A673 (cell line): ENCODE results near the gene NTSR2. TPM values are rescaled to one million over a fixed set of nuclear protein-coding genes. Genes with fewer than 3 reads are reported as not detected.

Experiments used
- BruUV-seq: library from RNA; stranded (reverse); fragments of 400-500 nt; replicated peaks from 2 replicates; lab custom pipeline; 2021; lab: Mats Ljungman, UMichigan
- CTCF ChIA-PET: fragments of 300-600 bp; sonication (Branson Sonifier 250); formaldehyde crosslinking; loops from one replicate; lab custom pipeline; 2022; ENCODE audit warnings: antibody characterized with exemption; lab: Charles Lee
- POLR2A ChIA-PET: fragments of 300-600 bp; sonication (Branson Sonifier 250); formaldehyde crosslinking; loops from one replicate; lab custom pipeline; 2022; ENCODE audit warnings: antibody characterized with exemption; ENCODE audit not compliant: low non-redundant PET; lab: Charles Lee
- DNase-seq: peaks from one replicate; pipeline ENCODE4 v3.0.0-alpha.2; 2015; ENCODE audit warnings: low spot score
- H3K27ac ChIP-seq: fragments of 200-600 bp; sonication (generic); 2 replicates; pipeline ENCODE4 v1.5.1; 2016; ENCODE audit warnings: mixed run types, low read depth, mild to moderate bottlenecking, mixed read lengths, antibody characterized with exemption, low read length; ENCODE audit not compliant: poor library complexity, severe bottlenecking
- H3K27me3 ChIP-seq: fragments of 200-600 bp; sonication (generic); replicated peaks from 2 replicates; pipeline ENCODE4 v1.6.1; 2017; ENCODE audit warnings: mixed run types, low read depth, mild to moderate bottlenecking, mixed read lengths, antibody characterized with exemption, low read length; ENCODE audit not compliant: insufficient read depth, poor library complexity
- H3K36me3 ChIP-seq: fragments of 200-600 bp; sonication (generic); 2 replicates; pipeline ENCODE4 v1.6.1; 2016; ENCODE audit warnings: mixed run types, mild to moderate bottlenecking, mixed read lengths, antibody characterized with exemption, low read length; ENCODE audit not compliant: insufficient read depth, poor library complexity, severe bottlenecking
- H3K4me1 ChIP-seq: fragments of 200-600 bp; sonication (generic); 2 replicates; pipeline ENCODE4 v1.6.1; 2017; ENCODE audit warnings: mixed run types, mild to moderate bottlenecking, mixed read lengths, antibody characterized with exemption, low read length; ENCODE audit not compliant: insufficient read depth, poor library complexity, severe bottlenecking
- H3K4me3 ChIP-seq: fragments of 200-600 bp; sonication (generic); 2 replicates; pipeline ENCODE4 v1.5.1; 2016; ENCODE audit warnings: low read depth, mixed run types, mild to moderate bottlenecking, mixed read lengths, low read length; ENCODE audit not compliant: poor library complexity, severe bottlenecking
- H3K9me3 ChIP-seq: fragments of 200-600 bp; sonication (generic); 2 replicates; pipeline ENCODE4 v1.6.1; 2016; ENCODE audit warnings: mixed run types, low read depth, mild to moderate bottlenecking, mixed read lengths, antibody characterized with exemption, low read length; ENCODE audit not compliant: poor library complexity, severe bottlenecking
- CTCF ChIP-seq: fragments of 300-800, 200-600 bp; sonication (generic); conservative IDR thresholded peaks from 2 replicates; pipeline ENCODE4 v1.5.1; 2017; ENCODE audit warnings: low read depth, mild to moderate bottlenecking, antibody characterized with exemption, low read length, moderate library complexity, mixed read lengths
- EZH2 ChIP-seq: fragments of 200-600 bp; sonication (generic); IDR thresholded peaks from 2 replicates; pipeline ENCODE4 v1.6.1; 2017; ENCODE audit warnings: borderline replicate concordance, low read depth, mild to moderate bottlenecking, mixed read lengths, antibody characterized with exemption, low read length; ENCODE audit not compliant: poor library complexity, severe bottlenecking
- intact Hi-C: fragments of 100-400 bp; cut with micrococcal nuclease; formaldehyde crosslinking; loops from one replicate; pipeline ENCODE4 v1.10.0; 2022; ENCODE audit not compliant: unreplicated experiment
- total RNA-seq: library from RNA; stranded (reverse); gene quantifications from 2 replicates; pipeline ENCODE4 v1.2.3, GENCODE V29; 2021

The NTSR2 gene
- total RNA-seq, 1 experiment from 2014 or later = not detected

DNA sequence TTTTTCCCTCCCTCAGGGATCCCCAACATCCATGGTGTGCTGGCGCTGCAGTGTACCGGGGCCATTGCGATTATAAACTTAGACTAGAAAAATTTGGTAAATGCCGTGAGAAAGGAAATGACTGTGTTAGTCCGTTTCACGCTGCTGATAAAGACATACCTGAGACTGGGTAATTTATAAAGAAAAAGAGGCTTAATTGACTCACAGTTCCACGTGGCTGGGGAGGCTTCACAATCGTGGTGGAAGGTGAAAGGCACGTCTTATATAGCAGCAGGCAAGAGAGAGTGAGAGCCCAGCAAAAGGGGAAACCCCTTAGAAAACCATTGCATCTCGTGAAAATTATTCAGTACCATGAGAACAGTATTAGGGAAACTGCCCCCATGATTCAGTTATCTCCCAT is 44.3 kb downstream of the NTSR2 start:
- H3K36me3 ChIP-seq = no peaks in the 10 kb centered on the region
- no peak for TF ChIP-seq CTCF
- no peak for TF ChIP-seq EZH2
- no TSS peak for BruUV-seq
- DNase-seq = no peak
- H3K27ac ChIP-seq = no peak overlapping the region
- H3K4me1 ChIP-seq = no peaks in the 10 kb centered on the region
- intact Hi-C loops = no loop called here
- no peaks in the 10 kb centered on the region for H3K27me3 ChIP-seq
- no peaks in the 10 kb centered on the region for H3K9me3 ChIP-seq
- CTCF ChIA-PET = no interaction called here
- POLR2A ChIA-PET = no interaction called here
- H3K4me3 ChIP-seq = no peak overlapping the region

- CTCF ChIA-PET = no interaction called here
- POLR2A ChIA-PET = no interaction called here
- Histone ChIP-seq H3K36me3 (no peaks in the 10 kb centered on the region), H3K9me3 (no peaks in the 10 kb centered on the region), H3K4me3 (no peak overlapping the region), H3K4me1 (no peaks in the 10 kb centered on the region), H3K27me3 (no peaks in the 10 kb centered on the region), H3K27ac (no peak overlapping the region)
- no peak for DNase-seq
- no TSS peak for BruUV-seq
- TF ChIP-seq EZH2 = no peak
- no peak for TF ChIP-seq CTCF
- intact Hi-C loops = no loop called here
Measured at GRCh38 chr2:11624893-11625292, 45.1 kb downstream of the NTSR2 start.

GRCh38 chr2:11622611-11623010 is 47.4 kb downstream of the NTSR2 start:
- Histone ChIP-seq H3K4me1 (no peaks in the 10 kb centered on the region), H3K4me3 (no peak overlapping the region), H3K36me3 (no peaks in the 10 kb centered on the region), H3K9me3 (no peaks in the 10 kb centered on the region), H3K27me3 (no peaks in the 10 kb centered on the region), H3K27ac (no peak overlapping the region)
- no TSS peak for BruUV-seq
- ChIA-PET POLR2A (no interaction called here), CTCF (no interaction called here)
- DNase-seq = no peak
- TF ChIP-seq EZH2 (no peak), CTCF (no peak)
- intact Hi-C loops = no loop called here
